Coronary artery (tissue), 2 donors: ENCODE results near the gene FOXP1.

ENCODE experiments used
- DNase-seq: peaks from one replicate; pipeline ENCODE4 v3.0.0-alpha.2; 2017; ENCODE audit warnings: low spot score
- H3K27ac ChIP-seq, 2 donors: fragments of 200-600 bp; sonication (generic); one replicate each; pipeline ENCODE4 v1.5.1; 2016 to 2019
- H3K4me3 ChIP-seq: fragments of 200-600 bp; sonication (generic); 2 replicates; pipeline ENCODE4 v1.5.1; 2016; ENCODE audit warnings: mild to moderate bottlenecking, moderate library complexity
- CTCF ChIP-seq: fragments of 200-600 bp; sonication (generic); IDR thresholded peaks from one replicate; pipeline ENCODE4 v1.5.1; 2019; ENCODE audit warnings: antibody characterized with exemption

Gene FOXP1

GRCh38 chr3:70970952-70971351 lies 612.6 kb downstream of the FOXP1 start:
- TF ChIP-seq CTCF: no peak
- DNase-seq: no peak
- Histone ChIP-seq H3K27ac (no peak overlapping the region), H3K4me3 (no peak overlapping the region)

GRCh38 chr3:70970171-70970570 lies 613.4 kb downstream of the FOXP1 start:
- DNase-seq: no peak
- H3K27ac ChIP-seq: no peak overlapping the region
- no peak overlapping the region for H3K4me3 ChIP-seq
- TF ChIP-seq CTCF: no peak

GRCh38 chr3:70963431-70964275 lies 619.9 kb downstream of the FOXP1 start:
- TF ChIP-seq CTCF: no peak
- no peak overlapping the region for H3K27ac ChIP-seq
- no peak overlapping the region for H3K4me3 ChIP-seq
- DNase-seq: no peak

- Histone ChIP-seq H3K27ac (no peak overlapping the region), H3K4me3 (no peak overlapping the region)
- DNase-seq: no peak
- TF ChIP-seq CTCF: no peak
These were observed 623.8 kb downstream of the FOXP1 start for GRCh38 chr3:70959506-70960291.

- no peak for TF ChIP-seq CTCF
- Histone ChIP-seq H3K4me3 (no peak overlapping the region), H3K27ac (no peak overlapping the region)
- DNase-seq: no peak
These were observed 631.3 kb downstream of the FOXP1 start for GRCh38 chr3:70952033-70952747.

GRCh38 chr3:70951316-70951715 lies 632.2 kb downstream of the FOXP1 start:
- no peak for DNase-seq
- TF ChIP-seq CTCF: no peak
- Histone ChIP-seq H3K4me3 (no peak overlapping the region), H3K27ac (no peak overlapping the region)
